Neuronal stem cell (in vitro differentiated cells): ENCODE results near the gene CREB3L2.

ENCODE experiments used
- DNase-seq: peaks from one replicate; pipeline ENCODE4 v3.0.0-alpha.2; 2013; ENCODE audit warnings: low spot score
- H2AFZ ChIP-seq: one replicate; pipeline ENCODE4 v1.6.1; 2013; ENCODE audit warnings: mild to moderate bottlenecking, low read length, inconsistent platforms
- H2AK5ac ChIP-seq: 2 replicates; pipeline ENCODE4 v1.6.1; 2013; ENCODE audit warnings: low read depth, mild to moderate bottlenecking, inconsistent platforms, low read length, moderate library complexity, mixed read lengths
- H2BK120ac ChIP-seq: 2 replicates; pipeline ENCODE4 v1.6.1; 2013; ENCODE audit warnings: low read depth, mild to moderate bottlenecking, inconsistent platforms, low read length, moderate library complexity, mixed read lengths
- H2BK12ac ChIP-seq: one replicate; pipeline ENCODE4 v1.6.1; 2013; ENCODE audit warnings: low read length, inconsistent platforms
- H2BK15ac ChIP-seq: 2 replicates; pipeline ENCODE4 v1.6.1; 2013; ENCODE audit warnings: mild to moderate bottlenecking, low read length, inconsistent platforms, mixed read lengths
- H2BK5ac ChIP-seq: one replicate; pipeline ENCODE4 v1.6.1; 2013; ENCODE audit warnings: inconsistent platforms, mild to moderate bottlenecking, low read length, moderate library complexity
- H3K14ac ChIP-seq: one replicate; pipeline ENCODE4 v1.6.1; 2013; ENCODE audit warnings: low read length, inconsistent platforms
- H3K18ac ChIP-seq: 2 replicates; pipeline ENCODE4 v1.6.1; 2013; ENCODE audit warnings: low read length, inconsistent platforms
- H3K23ac ChIP-seq: 2 replicates; pipeline ENCODE4 v1.6.1; 2013; ENCODE audit warnings: low read depth, mild to moderate bottlenecking, mixed read lengths, low read length, inconsistent platforms; ENCODE audit not compliant: poor library complexity
- H3K27ac ChIP-seq: replicated peaks from 3 replicates; pipeline ENCODE4 v1.5.1; 2013; ENCODE audit warnings: low read length, inconsistent platforms
- H3K27me3 ChIP-seq, 3 experiments: 2 replicates each; pipeline ENCODE4 v1.6.1; 2013; ENCODE audit warnings: low read length in 3 of 3, mild to moderate bottlenecking in 2 of 3, inconsistent platforms in 1 of 3, low read depth in 1 of 3, mixed read lengths in 1 of 3, moderate library complexity in 1 of 3; ENCODE audit not compliant: control insufficient read depth in 3 of 3, insufficient read depth in 3 of 3
- H3K36me3 ChIP-seq, 2 donors: replicated peaks in 1 of 2; 2 replicates each; pipeline ENCODE4 v1.6.1; 2013; ENCODE audit warnings: low read length in 2 of 2; ENCODE audit not compliant: control insufficient read depth in 2 of 2, insufficient read depth in 2 of 2
- H3K4ac ChIP-seq: 2 replicates; pipeline ENCODE4 v1.6.1; 2013; ENCODE audit warnings: inconsistent platforms, mild to moderate bottlenecking, low read length, moderate library complexity
- H3K4me1 ChIP-seq, 2 donors: 1 replicate in 1 of 2; 2 replicates in 1 of 2; pipeline ENCODE4 v1.6.1; 2013; ENCODE audit warnings: low read length in 2 of 2, low read depth in 1 of 2; ENCODE audit not compliant: control insufficient read depth in 2 of 2, insufficient read depth in 1 of 2
- H3K4me2 ChIP-seq: one replicate; pipeline ENCODE4 v1.6.1; 2013; ENCODE audit warnings: mild to moderate bottlenecking, low read length, inconsistent platforms; ENCODE audit not compliant: insufficient read depth, poor library complexity, severe bottlenecking
- H3K4me3 ChIP-seq, 2 donors: 2 replicates each; pipeline ENCODE4 v1.5.1; 2013; ENCODE audit warnings: low read length in 2 of 2, mild to moderate bottlenecking in 2 of 2, inconsistent platforms in 1 of 2, moderate library complexity in 1 of 2
- H3K79me1 ChIP-seq: one replicate; pipeline ENCODE4 v1.6.1; 2013; ENCODE audit warnings: low read depth, mild to moderate bottlenecking, inconsistent platforms, low read length, moderate library complexity
- H3K9ac ChIP-seq: one replicate; pipeline ENCODE4 v1.6.1; 2013; ENCODE audit warnings: mild to moderate bottlenecking, low read depth, low read length, inconsistent platforms; ENCODE audit not compliant: poor library complexity
- H3K9me3 ChIP-seq, 2 donors: replicated peaks in 1 of 2; 2 replicates each; pipeline versions ENCODE3 to v1.6.1; 2013; ENCODE audit warnings: low read length in 2 of 2, mild to moderate bottlenecking in 2 of 2, inconsistent platforms in 1 of 2, low read depth in 1 of 2, mixed read lengths in 1 of 2, moderate library complexity in 1 of 2; ENCODE audit not compliant: control insufficient read depth in 2 of 2, insufficient read depth in 1 of 2
- H4K8ac ChIP-seq: one replicate; pipeline ENCODE4 v1.6.1; 2013; ENCODE audit warnings: low read depth, mild to moderate bottlenecking, inconsistent platforms, low read length, moderate library complexity
- H4K91ac ChIP-seq: one replicate; pipeline ENCODE4 v1.6.1; 2013; ENCODE audit warnings: low read length, low read depth, mild to moderate bottlenecking, inconsistent platforms; ENCODE audit not compliant: poor library complexity
- WGBS, 2 donors: extraction: QIAGEN DNeasy Blood & Tissue Kit; methylation state at CpG; one replicate each; pipeline ENCODE4 v1.1.7; 2013; ENCODE audit warnings: missing lambda C conversion rate in 2 of 2, mixed read lengths in 1 of 2; ENCODE audit not compliant: insufficient read length in 2 of 2, insufficient replicate concordance in 1 of 2; ENCODE audit errors: extremely low coverage in 2 of 2; 5-methylcytosine and 5-hydroxymethylcytosine counted together

The CREB3L2 gene

DNA sequence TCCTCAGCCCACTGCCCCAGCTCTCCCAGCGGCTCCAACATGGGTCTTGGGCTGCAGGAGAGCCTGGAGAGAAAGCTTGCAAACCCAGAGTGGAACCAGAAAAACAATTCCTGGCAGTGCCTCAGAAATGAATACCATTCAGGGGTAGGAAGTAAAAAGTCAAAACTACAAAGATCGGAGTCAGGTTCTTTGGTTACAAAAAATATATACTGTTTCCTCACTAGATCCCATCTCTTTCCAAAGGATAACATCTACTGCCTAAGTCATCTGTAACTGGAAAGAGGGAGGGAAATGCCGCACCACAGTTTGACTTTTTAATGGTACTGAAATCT, 14.9 kb downstream of the CREB3L2 start:
- H2AK5ac ChIP-seq = no peak overlapping the region
- H3K79me1 ChIP-seq = peaks cover 4% of the 10 kb centered on the region
- H3K9me3 ChIP-seq = peaks cover 2 to 10% of the 10 kb centered on the region in 2 donors
- H2BK15ac ChIP-seq = no peak overlapping the region
- peak overlapping the region; percentile 49 for H3K14ac ChIP-seq
- no peak overlapping the region for H3K4me3 ChIP-seq
- no peak overlapping the region for H4K91ac ChIP-seq
- no peak overlapping the region for H3K4ac ChIP-seq
- no peak overlapping the region for H4K8ac ChIP-seq
- no CpG with 5 or more reads among the region's 3 CpGs for WGBS, 2 donors
- no peak overlapping the region for H2BK120ac ChIP-seq
- no peak overlapping the region for H2AFZ ChIP-seq
- H2BK5ac ChIP-seq = no peak overlapping the region
- H3K23ac ChIP-seq = no peak overlapping the region
- DNase-seq = no peak
- no peak overlapping the region for H3K9ac ChIP-seq
- H3K36me3 ChIP-seq = peaks cover 0 to 3% of the 10 kb centered on the region in 2 donors
- H3K4me1 ChIP-seq = peaks cover 2 to 12% of the 10 kb centered on the region in 2 donors
- no peak overlapping the region for H2BK12ac ChIP-seq
- H3K27me3 ChIP-seq = no peaks in the 10 kb centered on the region
- H3K27ac ChIP-seq = no peak overlapping the region
- no peak overlapping the region for H3K4me2 ChIP-seq
- no peak overlapping the region for H3K18ac ChIP-seq

DNA sequence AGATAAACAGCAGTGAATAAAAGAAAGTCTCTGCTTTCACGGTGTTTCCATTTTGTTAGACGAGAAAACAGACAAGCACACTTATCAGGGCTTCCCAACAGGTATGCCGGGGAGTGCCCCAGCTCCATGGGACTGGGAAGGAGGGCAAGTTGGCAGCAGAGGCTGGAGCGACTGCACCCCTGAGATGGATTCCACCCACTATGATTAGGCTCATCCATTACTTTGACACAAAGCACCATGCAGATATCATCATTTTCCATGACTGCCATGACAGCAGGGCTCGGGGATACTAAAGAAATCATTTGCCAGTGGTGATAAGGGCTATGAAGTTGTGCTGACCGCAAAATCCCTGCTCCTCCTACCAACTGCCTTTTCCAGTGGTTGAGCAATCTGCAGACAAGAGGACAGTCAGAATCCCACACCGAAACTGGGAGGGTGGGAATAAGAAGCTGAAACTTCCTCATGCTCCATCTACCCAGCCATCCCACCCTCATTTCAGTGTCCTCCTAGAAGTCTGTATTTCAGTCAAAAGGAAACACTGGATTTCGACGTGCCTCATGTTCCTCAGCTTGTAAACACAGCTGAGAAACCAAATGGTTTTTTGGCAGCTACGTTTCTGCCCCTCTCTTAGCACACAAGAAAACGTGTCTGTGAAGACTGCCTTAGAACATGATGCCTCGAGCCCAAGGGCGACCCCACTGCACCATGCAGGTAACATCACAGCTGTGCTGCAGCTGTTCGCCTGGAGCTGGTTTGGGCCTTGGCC, 15.5 kb downstream of the CREB3L2 start:
- H3K79me1 ChIP-seq = peaks cover 4% of the 10 kb centered on the region
- WGBS, 2 donors = no CpG with 5 or more reads among the region's 14 CpGs
- H2BK120ac ChIP-seq = no peak overlapping the region
- peaks cover 2 to 10% of the 10 kb centered on the region in 2 donors for H3K9me3 ChIP-seq
- no peak overlapping the region for H2AK5ac ChIP-seq
- H3K4me3 ChIP-seq = no peak overlapping the region
- no peak overlapping the region for H3K4me2 ChIP-seq
- peaks cover 2 to 16% of the 10 kb centered on the region in 2 donors for H3K4me1 ChIP-seq
- H4K91ac ChIP-seq = no peak overlapping the region
- no peak overlapping the region for H4K8ac ChIP-seq
- H2BK12ac ChIP-seq = no peak overlapping the region
- H2AFZ ChIP-seq = no peak overlapping the region
- H3K23ac ChIP-seq = no peak overlapping the region
- H3K36me3 ChIP-seq = peaks cover 0 to 3% of the 10 kb centered on the region in 2 donors
- H3K27ac ChIP-seq = no peak overlapping the region
- H3K14ac ChIP-seq = peak overlapping the region; percentile 49
- DNase-seq = no peak
- no peaks in the 10 kb centered on the region for H3K27me3 ChIP-seq
- no peak overlapping the region for H3K18ac ChIP-seq
- H3K9ac ChIP-seq = no peak overlapping the region
- H3K4ac ChIP-seq = no peak overlapping the region
- no peak overlapping the region for H2BK15ac ChIP-seq
- no peak overlapping the region for H2BK5ac ChIP-seq

DNA sequence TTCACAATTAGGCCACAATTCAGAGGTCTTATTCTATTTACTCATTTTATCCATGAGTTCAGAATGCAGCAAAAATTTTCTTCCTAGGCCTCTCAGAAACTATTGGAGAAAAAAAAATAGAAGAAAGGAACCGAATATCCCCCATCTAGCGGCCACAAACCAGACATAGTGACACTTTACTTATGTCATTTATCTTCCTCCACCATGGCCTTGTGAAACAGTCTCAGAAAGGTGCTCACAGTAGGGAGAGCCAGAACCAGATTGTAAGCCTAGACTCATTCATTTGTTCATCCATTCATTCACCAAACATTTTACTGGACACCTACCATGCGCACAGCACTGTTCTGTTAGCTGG, 16.0 kb downstream of the CREB3L2 start:
- H3K9me3 ChIP-seq = peaks cover 2 to 10% of the 10 kb centered on the region in 2 donors
- H3K4me2 ChIP-seq = no peak overlapping the region
- no peak overlapping the region for H2BK15ac ChIP-seq
- H4K91ac ChIP-seq = no peak overlapping the region
- no peak overlapping the region for H4K8ac ChIP-seq
- H3K4ac ChIP-seq = no peak overlapping the region
- peaks cover 4% of the 10 kb centered on the region for H3K79me1 ChIP-seq
- H2BK120ac ChIP-seq = no peak overlapping the region
- H2AFZ ChIP-seq = no peak overlapping the region
- no peak overlapping the region for H3K27ac ChIP-seq
- H3K4me3 ChIP-seq = no peak overlapping the region
- H3K9ac ChIP-seq = no peak overlapping the region
- H2AK5ac ChIP-seq = no peak overlapping the region
- no peak for DNase-seq
- no peak overlapping the region for H3K23ac ChIP-seq
- no peaks in the 10 kb centered on the region for H3K27me3 ChIP-seq
- no CpG with 5 or more reads among the region's 3 CpGs for WGBS, 2 donors
- H2BK12ac ChIP-seq = no peak overlapping the region
- H3K36me3 ChIP-seq = peaks cover 0 to 3% of the 10 kb centered on the region in 2 donors
- H2BK5ac ChIP-seq = no peak overlapping the region
- no peak overlapping the region for H3K18ac ChIP-seq
- no peak overlapping the region for H3K14ac ChIP-seq
- peaks cover 2 to 19% of the 10 kb centered on the region in 2 donors for H3K4me1 ChIP-seq

DNA sequence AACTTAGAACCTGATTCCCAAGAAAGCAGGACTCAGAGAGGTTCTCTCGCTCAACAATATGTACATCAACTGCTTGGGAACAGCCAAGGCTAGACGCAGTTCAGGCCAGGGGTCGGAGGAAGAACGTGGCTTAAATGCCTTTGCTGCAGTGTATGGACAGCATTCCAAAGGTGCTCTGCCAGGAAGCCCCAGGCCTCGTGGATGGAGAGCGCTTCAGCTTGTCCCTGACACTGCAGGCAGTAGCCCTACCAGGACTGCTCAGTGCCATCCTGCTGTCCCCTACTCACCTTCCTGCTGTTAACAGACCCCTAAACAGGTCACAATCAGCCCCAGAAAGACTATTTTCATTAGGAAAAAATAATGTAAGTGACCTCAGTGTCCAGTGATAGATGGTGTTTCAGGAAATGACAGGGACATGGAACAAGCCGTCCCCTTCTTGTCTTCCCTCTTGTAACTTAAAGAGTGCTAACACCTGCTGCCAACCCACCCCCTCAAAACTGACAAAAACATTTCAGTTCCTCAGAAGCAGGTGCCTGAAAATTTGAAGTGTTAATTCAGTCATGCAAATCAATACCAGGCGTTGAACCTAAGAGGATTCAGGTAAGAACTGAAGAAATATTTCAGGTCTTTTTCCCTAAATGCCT, 16.5 kb downstream of the CREB3L2 start:
- no peak overlapping the region for H2BK15ac ChIP-seq
- H2BK120ac ChIP-seq = no peak overlapping the region
- no peak overlapping the region for H2AFZ ChIP-seq
- H4K91ac ChIP-seq = no peak overlapping the region
- H2AK5ac ChIP-seq = no peak overlapping the region
- peaks cover 2 to 20% of the 10 kb centered on the region in 2 donors for H3K4me1 ChIP-seq
- H3K4me3 ChIP-seq = no peak overlapping the region
- H3K79me1 ChIP-seq = peaks cover 4% of the 10 kb centered on the region
- H3K27me3 ChIP-seq = no peaks in the 10 kb centered on the region
- H3K14ac ChIP-seq = no peak overlapping the region
- peaks cover 0 to 3% of the 10 kb centered on the region in 2 donors for H3K36me3 ChIP-seq
- no CpG with 5 or more reads among the region's 8 CpGs for whole genome bisulfite sequencing, 2 donors
- H3K23ac ChIP-seq = no peak overlapping the region
- no peak overlapping the region for H3K4me2 ChIP-seq
- no peak overlapping the region for H4K8ac ChIP-seq
- H3K27ac ChIP-seq = no peak overlapping the region
- peaks cover 2 to 10% of the 10 kb centered on the region in 2 donors for H3K9me3 ChIP-seq
- no peak overlapping the region for H3K4ac ChIP-seq
- H3K18ac ChIP-seq = no peak overlapping the region
- H3K9ac ChIP-seq = no peak overlapping the region
- no peak for DNase-seq
- no peak overlapping the region for H2BK5ac ChIP-seq
- no peak overlapping the region for H2BK12ac ChIP-seq
